ENCODE measurements around the gene STAP1.

DNA sequence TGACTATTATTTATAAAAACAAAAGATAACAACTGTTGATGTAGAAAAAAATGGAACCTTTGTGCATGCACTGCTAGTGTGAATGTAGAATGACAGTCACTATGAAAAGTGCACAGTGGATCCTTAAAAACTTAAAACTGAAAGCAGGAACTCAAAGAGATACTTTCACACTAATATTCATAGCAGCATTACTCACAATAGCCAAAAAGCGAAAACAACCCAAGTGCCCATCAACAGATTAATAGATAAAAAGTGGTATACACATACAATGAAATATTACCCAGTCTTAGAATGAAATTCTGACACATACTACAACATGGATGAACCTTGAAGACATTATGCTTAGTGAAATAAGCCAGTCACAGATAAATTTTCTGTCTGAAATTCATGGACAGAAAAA is 37.0 kb upstream of the STAP1 start:
- TF ChIP-seq, protein P1, sequence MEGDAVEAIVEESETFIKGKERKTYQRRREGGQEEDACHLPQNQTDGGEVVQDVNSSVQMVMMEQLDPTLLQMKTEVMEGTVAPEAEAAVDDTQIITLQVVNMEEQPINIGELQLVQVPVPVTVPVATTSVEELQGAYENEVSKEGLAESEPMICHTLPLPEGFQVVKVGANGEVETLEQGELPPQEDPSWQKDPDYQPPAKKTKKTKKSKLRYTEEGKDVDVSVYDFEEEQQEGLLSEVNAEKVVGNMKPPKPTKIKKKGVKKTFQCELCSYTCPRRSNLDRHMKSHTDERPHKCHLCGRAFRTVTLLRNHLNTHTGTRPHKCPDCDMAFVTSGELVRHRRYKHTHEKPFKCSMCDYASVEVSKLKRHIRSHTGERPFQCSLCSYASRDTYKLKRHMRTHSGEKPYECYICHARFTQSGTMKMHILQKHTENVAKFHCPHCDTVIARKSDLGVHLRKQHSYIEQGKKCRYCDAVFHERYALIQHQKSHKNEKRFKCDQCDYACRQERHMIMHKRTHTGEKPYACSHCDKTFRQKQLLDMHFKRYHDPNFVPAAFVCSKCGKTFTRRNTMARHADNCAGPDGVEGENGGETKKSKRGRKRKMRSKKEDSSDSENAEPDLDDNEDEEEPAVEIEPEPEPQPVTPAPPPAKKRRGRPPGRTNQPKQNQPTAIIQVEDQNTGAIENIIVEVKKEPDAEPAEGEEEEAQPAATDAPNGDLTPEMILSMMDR (IDR thresholded peaks at IDR 0.05): no peak
- no peak for TF ChIP-seq POLR2A (IDR thresholded peaks at IDR 0.05)
